Measurements from ENCODE around the gene FHOD3. TPM values are rescaled to one million over a fixed set of nuclear protein-coding genes. Genes with fewer than 3 reads are reported as not detected.

The FHOD3 gene
- total and polyA plus RNA-seq, 2 experiments from 2014 or later = 2.7 to 8.7 TPM

DNA sequence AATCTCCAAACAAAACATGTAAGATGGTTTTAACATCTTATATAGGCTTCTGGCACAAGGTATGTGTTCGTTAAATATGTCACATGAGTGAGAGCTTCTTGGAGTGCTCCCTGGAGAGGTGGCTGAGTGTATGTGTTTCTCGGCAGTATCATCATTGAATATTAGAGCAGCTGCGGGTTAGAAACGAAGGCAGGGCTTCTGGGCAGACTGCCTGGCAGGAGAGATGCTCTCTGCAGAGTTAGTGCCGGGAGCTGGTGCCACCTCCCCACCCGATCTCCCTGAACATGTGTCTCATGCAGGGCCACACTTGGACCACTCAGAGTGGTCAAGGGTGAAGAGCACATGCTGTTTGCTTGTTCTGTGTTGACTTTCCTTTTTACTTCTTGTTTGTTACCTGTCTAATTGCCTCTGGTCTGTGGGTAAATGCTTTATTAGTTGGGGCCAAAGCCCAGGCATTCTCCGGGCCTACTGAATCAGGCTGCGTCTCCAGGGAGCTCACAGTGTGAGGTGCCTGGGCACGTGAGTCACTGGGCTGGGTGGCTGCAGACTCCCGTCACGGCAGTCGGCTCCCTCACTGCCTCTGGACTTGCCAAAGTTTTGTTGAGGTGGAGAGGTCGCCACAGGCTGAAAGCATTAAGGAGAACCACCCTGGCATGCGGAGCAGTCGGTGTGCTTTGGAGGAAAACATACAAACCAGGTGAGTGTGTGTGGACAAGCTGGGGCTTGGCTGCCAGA, 246.6 kb downstream of the FHOD3 start:
- H3K36me3 ChIP-seq (ENCODE audit: insufficient read depth) = no peaks in the 10 kb centered on the region
- H2AFZ ChIP-seq = no peak overlapping the region
- H3K27ac ChIP-seq (ENCODE audit: low read depth) = no peak overlapping the region
- TF ChIP-seq EZH2phosphoT487 (IDR thresholded peaks at IDR 0.05; ENCODE audit: unreplicated experiment) = no peak
- TF ChIP-seq ZNF331 (CRISPR knock-in tag; IDR thresholded peaks at IDR 0.05; ENCODE audit: low read depth) = no peak
- TF ChIP-seq NANOG (IDR thresholded peaks at IDR 0.05; ENCODE audit: borderline replicate concordance) = no peak
- no peak for TF ChIP-seq JUNB (IDR thresholded peaks at IDR 0.05; ENCODE audit: unreplicated experiment)
- TF ChIP-seq STAT1 (IDR thresholded peaks at IDR 0.05; ENCODE audit: unreplicated experiment) = no peak
- H3K79me2 ChIP-seq (replicated peaks; ENCODE audit: insufficient read depth) = no peaks in the 10 kb centered on the region
- Mint-ChIP-seq H3K9me3 (no peaks in the 10 kb centered on the region), H3K27me3 (ENCODE audit: insufficient read depth, low read depth, poor library complexity) (peaks cover 2% of the 10 kb centered on the region), H3K27ac (no peak overlapping the region), H3K36me3 (ENCODE audit: low read depth) (no peaks in the 10 kb centered on the region), H3K4me3 (no peak overlapping the region), H3K4me1 (peaks cover 7% of the 10 kb centered on the region; the same call in 2 of the 3 replicates)
- H4K20me1 ChIP-seq (replicated peaks; ENCODE audit: insufficient read depth) = no peaks in the 10 kb centered on the region
- H3K4me1 ChIP-seq (ENCODE audit: insufficient read depth) = no peaks in the 10 kb centered on the region
- H3K4me2 ChIP-seq = no peak overlapping the region
- H3K9me2 ChIP-seq (ENCODE audit: insufficient read depth) = no peaks in the 10 kb centered on the region; the same call in none of the 2 replicates
- DNase-seq (ENCODE audit: low spot score) (no peak), ATAC-seq (peak; percentile 57)
- no peaks in the 10 kb centered on the region for H3F3A ChIP-seq (replicated peaks; ENCODE audit: low read depth)
- no peak overlapping the region for H3K4me3 ChIP-seq
- no peaks in the 10 kb centered on the region for H3K27me3 ChIP-seq (ENCODE audit: insufficient read depth)

DNA sequence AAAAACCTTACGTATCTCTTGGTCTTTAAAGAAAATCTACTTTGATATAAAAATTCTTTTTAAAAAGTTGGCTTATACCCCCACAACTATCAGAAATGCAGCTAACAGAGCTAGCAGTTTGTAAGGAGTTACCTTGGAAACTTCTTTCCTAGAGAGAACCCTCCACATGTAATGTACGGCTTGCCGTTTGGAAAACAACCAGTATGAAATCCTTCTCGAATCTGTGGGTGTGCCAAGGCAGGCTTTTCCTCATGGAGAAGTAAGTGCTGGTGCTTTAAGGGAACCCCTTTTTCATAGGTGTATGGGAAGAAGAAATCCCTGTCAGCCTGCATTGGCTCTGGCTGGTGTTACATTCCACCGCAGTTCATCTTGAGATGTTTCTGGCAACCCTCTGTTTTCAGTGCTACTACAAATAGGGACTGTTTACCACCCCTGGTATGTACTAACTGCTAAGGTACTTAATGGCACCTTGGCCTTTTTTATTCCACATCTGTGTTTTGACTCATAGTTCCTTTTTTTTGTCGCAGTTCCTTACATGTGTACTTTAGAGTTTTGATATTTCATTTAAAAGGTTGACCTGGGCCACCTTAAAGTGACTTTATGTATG, 248.4 kb downstream of the FHOD3 start:
- peaks cover 2% of the 10 kb centered on the region; the same call in 2 of the 3 replicates for H3K9me3 Mint-ChIP-seq
- H3K4me1 Mint-ChIP-seq = peaks cover 7% of the 10 kb centered on the region; the same call in 2 of the 3 replicates
- H3K36me3 Mint-ChIP-seq (ENCODE audit: low read depth) = peaks cover 2% of the 10 kb centered on the region; the same call in 1 of the 3 replicates

More for the DNA sequence above, 248.4 kb downstream of the FHOD3 start:
- no peaks in the 10 kb centered on the region for H3K27me3 ChIP-seq (ENCODE audit: insufficient read depth)
- Mint-ChIP-seq H3K27ac (no peak overlapping the region; the same call in 1 of the 2 replicates), H3K4me3 (no peak overlapping the region), H3K27me3 (ENCODE audit: insufficient read depth, low read depth, poor library complexity) (peaks cover 2% of the 10 kb centered on the region)
- H3K4me3 ChIP-seq = no peak overlapping the region
- H3K4me2 ChIP-seq = no peak overlapping the region
- no peaks in the 10 kb centered on the region for H3F3A ChIP-seq (replicated peaks; ENCODE audit: low read depth)
- H3K9me2 ChIP-seq (ENCODE audit: insufficient read depth) = no peaks in the 10 kb centered on the region; the same call in none of the 2 replicates
- ATAC-seq (no peak), DNase-seq (ENCODE audit: low spot score) (no peak)
- TF ChIP-seq, protein P1, sequence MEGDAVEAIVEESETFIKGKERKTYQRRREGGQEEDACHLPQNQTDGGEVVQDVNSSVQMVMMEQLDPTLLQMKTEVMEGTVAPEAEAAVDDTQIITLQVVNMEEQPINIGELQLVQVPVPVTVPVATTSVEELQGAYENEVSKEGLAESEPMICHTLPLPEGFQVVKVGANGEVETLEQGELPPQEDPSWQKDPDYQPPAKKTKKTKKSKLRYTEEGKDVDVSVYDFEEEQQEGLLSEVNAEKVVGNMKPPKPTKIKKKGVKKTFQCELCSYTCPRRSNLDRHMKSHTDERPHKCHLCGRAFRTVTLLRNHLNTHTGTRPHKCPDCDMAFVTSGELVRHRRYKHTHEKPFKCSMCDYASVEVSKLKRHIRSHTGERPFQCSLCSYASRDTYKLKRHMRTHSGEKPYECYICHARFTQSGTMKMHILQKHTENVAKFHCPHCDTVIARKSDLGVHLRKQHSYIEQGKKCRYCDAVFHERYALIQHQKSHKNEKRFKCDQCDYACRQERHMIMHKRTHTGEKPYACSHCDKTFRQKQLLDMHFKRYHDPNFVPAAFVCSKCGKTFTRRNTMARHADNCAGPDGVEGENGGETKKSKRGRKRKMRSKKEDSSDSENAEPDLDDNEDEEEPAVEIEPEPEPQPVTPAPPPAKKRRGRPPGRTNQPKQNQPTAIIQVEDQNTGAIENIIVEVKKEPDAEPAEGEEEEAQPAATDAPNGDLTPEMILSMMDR (conservative IDR thresholded peaks at IDR 0.05; ENCODE audit: low read depth in 2 of 2) = no peak
- TF ChIP-seq ZNF114 (CRISPR knock-in tag; IDR thresholded peaks at IDR 0.05) = no peak
- TF ChIP-seq JUNB (IDR thresholded peaks at IDR 0.05; ENCODE audit: unreplicated experiment) = no peak
- TF ChIP-seq EZH2phosphoT487 (IDR thresholded peaks at IDR 0.05; ENCODE audit: unreplicated experiment) = no peak
- no peak for TF ChIP-seq STAT1 (IDR thresholded peaks at IDR 0.05; ENCODE audit: unreplicated experiment)
- no peak for TF ChIP-seq NANOG (IDR thresholded peaks at IDR 0.05; ENCODE audit: borderline replicate concordance)
- no peak for TF ChIP-seq CREB1 (CRISPR knock-in tag; IDR thresholded peaks at IDR 0.05; ENCODE audit: low read depth)
- H3K4me1 ChIP-seq (ENCODE audit: insufficient read depth) = no peaks in the 10 kb centered on the region
- H3K27ac ChIP-seq (ENCODE audit: low read depth) = no peak overlapping the region
- no peak overlapping the region for H2AFZ ChIP-seq
- no peaks in the 10 kb centered on the region for H4K20me1 ChIP-seq (replicated peaks; ENCODE audit: insufficient read depth)
- no peaks in the 10 kb centered on the region for H3K36me3 ChIP-seq (ENCODE audit: insufficient read depth)
- no peaks in the 10 kb centered on the region for H3K79me2 ChIP-seq (replicated peaks; ENCODE audit: insufficient read depth)
